Keratinocyte (primary cell): ENCODE data around the gene USP46.

ENCODE experiments used
- CTCF ChIP-seq, 3 experiments: IDR thresholded peaks in 1 of 3; conservative IDR thresholded peaks in 1 of 3; optimal IDR thresholded peaks in 1 of 3; 2 replicates in 2 of 3; 3 replicates in 1 of 3; pipeline versions ENCODE3 to v1.5.1; 2011; ENCODE audit warnings: low read length in 3 of 3, mild to moderate bottlenecking in 3 of 3, moderate library complexity in 2 of 3, control low read depth in 1 of 3, inconsistent platforms in 1 of 3; ENCODE audit not compliant: insufficient read depth in 2 of 3; ENCODE audit errors: extremely low read depth in 1 of 3
- EZH2 ChIP-seq: IDR thresholded peaks from one replicate; pipeline ENCODE4 v1.6.1; 2012; ENCODE audit warnings: inconsistent platforms, mild to moderate bottlenecking, low read length, moderate library complexity

GRCh38 chr4:52577624-52577962 is 81.5 kb downstream of the USP46 start:
- TF ChIP-seq CTCF (optimal IDR thresholded peaks at IDR 0.05 in 1 of 3, IDR thresholded peaks at IDR 0.05 in 1 of 3, conservative IDR thresholded peaks at IDR 0.05 in 1 of 3; ENCODE audit: extremely low read depth in 1 of 3, insufficient read depth in 2 of 3, low read length in 3 of 3) (no peak), EZH2 (no peak)
